GM20431 (cell line): ENCODE measurements around the gene GAMT.

Source experiments
- in situ Hi-C: fragments of 300-500 bp; cut with MseI, MboI; formaldehyde crosslinking; loops from one replicate; pipeline ENCODE4 v1.15.0; 2020; ENCODE audit warnings: low sequenced_read_pairs; ENCODE audit not compliant: unreplicated experiment

Gene GAMT

GRCh38 chr19:1389033-1389940 lies 12.1 kb downstream of the GAMT start:
- in situ Hi-C loops, result loop anchor here (25.0 kb wide), 1 partner anchor 102 kb away; the partner anchor contains the start of genes EFNA2 and FAM174C

- in situ Hi-C loops, result loop anchor here (25.0 kb wide), 1 partner anchor 101 kb away; the partner anchor contains the start of genes EFNA2 and FAM174C
These were observed 12.7 kb downstream of the GAMT start for GRCh38 chr19:1388637-1389026.

GRCh38 chr19:1387684-1388636 lies 13.4 kb downstream of the GAMT start:
- in situ Hi-C loops, result loop anchor here (25.0 kb wide), 1 partner anchor 101 kb away; the partner anchor contains the start of genes EFNA2 and FAM174C

- in situ Hi-C loops, result loop anchor here (25.0 kb wide), 1 partner anchor 100 kb away; the partner anchor contains the start of genes EFNA2 and FAM174C
These were observed 14.2 kb downstream of the GAMT start for GRCh38 chr19:1386945-1387683.

GRCh38 chr19:1385816-1386215 lies 15.5 kb downstream of the GAMT start:
- in situ Hi-C loops, result loop anchor here (25.0 kb wide), 1 partner anchor 99 kb away; the partner anchor contains the start of genes EFNA2 and FAM174C

GRCh38 chr19:1384478-1385110 lies 16.7 kb downstream of the GAMT start:
- in situ Hi-C loops, result loop anchor here (25.0 kb wide), 1 partner anchor 97 kb away; the partner anchor contains the start of genes EFNA2 and FAM174C

- in situ Hi-C loops, result loop anchor here (25.0 kb wide), 1 partner anchor 97 kb away; the partner anchor contains the start of genes EFNA2 and FAM174C
These were observed 17.3 kb downstream of the GAMT start for GRCh38 chr19:1384085-1384462.

GRCh38 chr19:1383312-1384084 lies 17.8 kb downstream of the GAMT start, which contains the start of gene NDUFS7:
Gene NDUFS7, plus strand, starts transcription at chr19:1383907. Its CDS starts 20 bp downstream, at chr19:1383927.
- in situ Hi-C loops, result loop anchor here (25.0 kb wide), 1 partner anchor 96 kb away; the partner anchor contains the start of genes EFNA2 and FAM174C

GRCh38 chr19:1383017-1383311 lies 18.4 kb downstream of the GAMT start:
- in situ Hi-C loops, result loop anchor here (25.0 kb wide), 1 partner anchor 96 kb away; the partner anchor contains the start of genes EFNA2 and FAM174C

GRCh38 chr19:1382250-1382649 lies 19.1 kb downstream of the GAMT start:
- in situ Hi-C loops, result loop anchor here (25.0 kb wide), 1 partner anchor 95 kb away; the partner anchor contains the start of genes EFNA2 and FAM174C

GRCh38 chr19:1379961-1380489 lies 21.3 kb downstream of the GAMT start:
- in situ Hi-C loops, result loop anchor here (25.0 kb wide), 1 partner anchor 93 kb away; the partner anchor contains the start of genes EFNA2 and FAM174C

- in situ Hi-C loops, result loop anchor here (25.0 kb wide), 1 partner anchor 92 kb away; the partner anchor contains the start of genes EFNA2 and FAM174C
These were observed 22.0 kb downstream of the GAMT start for GRCh38 chr19:1379126-1379905.

GRCh38 chr19:1377965-1378785 lies 23.2 kb downstream of the GAMT start:
- in situ Hi-C loops, result loop anchor here (25.0 kb wide), 1 partner anchor 91 kb away; the partner anchor contains the start of genes EFNA2 and FAM174C

- in situ Hi-C loops, result loop anchor here (25.0 kb wide), 1 partner anchor 90 kb away; the partner anchor contains the start of genes EFNA2 and FAM174C
These were observed 24.0 kb downstream of the GAMT start for GRCh38 chr19:1377176-1377964.

- in situ Hi-C loops, result loop anchor here (25.0 kb wide), 1 partner anchor 89 kb away; the partner anchor contains the start of genes EFNA2 and FAM174C
These were observed 24.9 kb downstream of the GAMT start for GRCh38 chr19:1376415-1376805.
